GM12864 (cell line): ENCODE data around the gene KLHL13.
A peak's percentile ranks its signal among the peaks of the same experiment; 100 is the strongest.
"Not testable (repeated sequence)": the region's sequence is repeated elsewhere in the genome, so short reads cannot be mapped to it uniquely, and the experiment has no call there.

Experiments
- DNase-seq: peaks from one replicate; pipeline ENCODE4 v3.0.0-alpha.2; 2011; ENCODE audit warnings: low read depth
- H3K4me3 ChIP-seq: 2 replicates; pipeline ENCODE4 v1.5.1; 2011; ENCODE audit warnings: mild to moderate bottlenecking, low read depth, low read length, control low read depth
- CTCF ChIP-seq: IDR thresholded peaks from 2 replicates; pipeline ENCODE4 v1.5.1; 2011; ENCODE audit warnings: low read depth, mild to moderate bottlenecking, moderate library complexity, low read length, control low read depth, inconsistent platforms; ENCODE audit errors: missing control alignments

The KLHL13 gene

GRCh38 chrX:118022753-118023152, 93.9 kb downstream of the KLHL13 start:
- TF ChIP-seq CTCF: no peak
- H3K4me3 ChIP-seq: no peak overlapping the region
- no peak for DNase-seq

- DNase-seq: no peak
- H3K4me3 ChIP-seq: no peak overlapping the region
- no peak for TF ChIP-seq CTCF
These were observed 100.2 kb downstream of the KLHL13 start for GRCh38 chrX:118016422-118016821.

GRCh38 chrX:118002417-118002816, 114.2 kb downstream of the KLHL13 start:
- H3K4me3 ChIP-seq, DNase-seq: not testable (repeated sequence)

GRCh38 chrX:118000518-118000917, 116.1 kb downstream of the KLHL13 start:
- H3K4me3 ChIP-seq: no peak overlapping the region

GRCh38 chrX:117998171-117998570, 118.4 kb downstream of the KLHL13 start:
- no peak for TF ChIP-seq CTCF
- DNase-seq: no peak
- no peak overlapping the region for H3K4me3 ChIP-seq

More at GRCh38 chrX:118000518-118000917, 116.1 kb downstream of the KLHL13 start:
- no peak for DNase-seq
- TF ChIP-seq CTCF: no peak

GRCh38 chrX:117996918-117997480, 119.6 kb downstream of the KLHL13 start:
- no peak overlapping the region for H3K4me3 ChIP-seq
- DNase-seq: no peak
- peak; percentile 54 for TF ChIP-seq CTCF

GRCh38 chrX:117996408-117996807, 120.2 kb downstream of the KLHL13 start:
- H3K4me3 ChIP-seq: no peak overlapping the region
- DNase-seq: no peak
- no peak for TF ChIP-seq CTCF
